Measurements from ENCODE around the gene DEGS2.

The DEGS2 gene

GRCh38 chr14:100203146-100203545 lies 43.7 kb upstream of the DEGS2 start:
- no peaks in the 10 kb centered on the region for H3K36me3 ChIP-seq (ENCODE audit: insufficient read depth, low read length)
- no peak overlapping the region for H2AFZ ChIP-seq (ENCODE audit: low read depth, low read length)
- H3K9me3 ChIP-seq (ENCODE audit: insufficient read depth, low read length, severe bottlenecking): no peaks in the 10 kb centered on the region
- no peak overlapping the region for H3K4me2 ChIP-seq (ENCODE audit: insufficient read depth, low read length)
- DNase-seq (no peak), ATAC-seq (ENCODE audit: insufficient read depth, low read depth) (no peak)
- no peaks in the 10 kb centered on the region for H3K4me1 ChIP-seq (ENCODE audit: insufficient read depth, low read length)
- no peaks in the 10 kb centered on the region for H3K79me2 ChIP-seq (ENCODE audit: insufficient read depth, low read length)
- H3K9ac ChIP-seq (ENCODE audit: low read depth, low read length): no peak overlapping the region
- no peak overlapping the region for H3K27ac ChIP-seq (ENCODE audit: low read length)
- no peak overlapping the region for H3K4me3 ChIP-seq (ENCODE audit: low read depth in 1 of 2, low read length in 2 of 2)
- TF ChIP-seq CTCF (IDR thresholded peaks at IDR 0.05; ENCODE audit: borderline replicate concordance, extremely low read depth, low read length, poor library complexity, severe bottlenecking): no peak
- TF ChIP-seq EZH2 (IDR thresholded peaks at IDR 0.05; ENCODE audit: borderline replicate concordance, low read depth, low read length, severe bottlenecking): no peak
- H4K20me1 ChIP-seq (ENCODE audit: insufficient read depth, low read length): no peaks in the 10 kb centered on the region
- no peaks in the 10 kb centered on the region for H3K27me3 ChIP-seq (ENCODE audit: insufficient read depth, low read length, poor library complexity)

- H3K9me3 ChIP-seq (ENCODE audit: insufficient read depth, low read length, severe bottlenecking): no peaks in the 10 kb centered on the region
- H3K9ac ChIP-seq (ENCODE audit: low read depth, low read length): no peak overlapping the region
- DNase-seq (no peak), ATAC-seq (ENCODE audit: insufficient read depth, low read depth) (no peak)
- H3K4me2 ChIP-seq (ENCODE audit: insufficient read depth, low read length): no peak overlapping the region
- H2AFZ ChIP-seq (ENCODE audit: low read depth, low read length): no peak overlapping the region
- no peaks in the 10 kb centered on the region for H3K36me3 ChIP-seq (ENCODE audit: insufficient read depth, low read length)
- no peak overlapping the region for H3K4me3 ChIP-seq (ENCODE audit: low read depth in 1 of 2, low read length in 2 of 2)
- H3K4me1 ChIP-seq (ENCODE audit: insufficient read depth, low read length): no peaks in the 10 kb centered on the region
- no peaks in the 10 kb centered on the region for H3K79me2 ChIP-seq (ENCODE audit: insufficient read depth, low read length)
- no peak overlapping the region for H3K27ac ChIP-seq (ENCODE audit: low read length)
- no peaks in the 10 kb centered on the region for H4K20me1 ChIP-seq (ENCODE audit: insufficient read depth, low read length)
- TF ChIP-seq CTCF (IDR thresholded peaks at IDR 0.05; ENCODE audit: borderline replicate concordance, extremely low read depth, low read length, poor library complexity, severe bottlenecking): no peak
- TF ChIP-seq EZH2 (IDR thresholded peaks at IDR 0.05; ENCODE audit: borderline replicate concordance, low read depth, low read length, severe bottlenecking): no peak
- no peaks in the 10 kb centered on the region for H3K27me3 ChIP-seq (ENCODE audit: insufficient read depth, low read length, poor library complexity)
Measured at GRCh38 chr14:100202712-100203111, 43.3 kb upstream of the DEGS2 start.

- H4K20me1 ChIP-seq (ENCODE audit: insufficient read depth, low read length): no peaks in the 10 kb centered on the region
- no peak for TF ChIP-seq CTCF (IDR thresholded peaks at IDR 0.05; ENCODE audit: borderline replicate concordance, extremely low read depth, low read length, poor library complexity, severe bottlenecking)
- no peak for TF ChIP-seq EZH2 (IDR thresholded peaks at IDR 0.05; ENCODE audit: borderline replicate concordance, low read depth, low read length, severe bottlenecking)
- no peak overlapping the region for H3K27ac ChIP-seq (ENCODE audit: low read length)
- DNase-seq (no peak), ATAC-seq (ENCODE audit: insufficient read depth, low read depth) (no peak)
- H3K4me2 ChIP-seq (ENCODE audit: insufficient read depth, low read length): no peak overlapping the region
- no peaks in the 10 kb centered on the region for H3K36me3 ChIP-seq (ENCODE audit: insufficient read depth, low read length)
- no peaks in the 10 kb centered on the region for H3K4me1 ChIP-seq (ENCODE audit: insufficient read depth, low read length)
- no peak overlapping the region for H3K9ac ChIP-seq (ENCODE audit: low read depth, low read length)
- no peak overlapping the region for H3K4me3 ChIP-seq (ENCODE audit: low read depth in 1 of 2, low read length in 2 of 2)
- H3K79me2 ChIP-seq (ENCODE audit: insufficient read depth, low read length): no peaks in the 10 kb centered on the region
- no peaks in the 10 kb centered on the region for H3K27me3 ChIP-seq (ENCODE audit: insufficient read depth, low read length, poor library complexity)
- no peak overlapping the region for H2AFZ ChIP-seq (ENCODE audit: low read depth, low read length)
- H3K9me3 ChIP-seq (ENCODE audit: insufficient read depth, low read length, severe bottlenecking): no peaks in the 10 kb centered on the region
Measured at GRCh38 chr14:100201701-100202100, 42.3 kb upstream of the DEGS2 start.

GRCh38 chr14:100200311-100200710 lies 40.9 kb upstream of the DEGS2 start:
- Histone ChIP-seq H3K27ac (ENCODE audit: low read length) (no peak overlapping the region), H3K4me3 (ENCODE audit: low read depth in 1 of 2, low read length in 2 of 2) (no peak overlapping the region), H3K79me2 (ENCODE audit: insufficient read depth, low read length) (no peaks in the 10 kb centered on the region), H3K36me3 (ENCODE audit: insufficient read depth, low read length) (no peaks in the 10 kb centered on the region), H3K9me3 (ENCODE audit: insufficient read depth, low read length, severe bottlenecking) (no peaks in the 10 kb centered on the region), H3K9ac (ENCODE audit: low read depth, low read length) (no peak overlapping the region), H4K20me1 (ENCODE audit: insufficient read depth, low read length) (no peaks in the 10 kb centered on the region), H3K27me3 (ENCODE audit: insufficient read depth, low read length, poor library complexity) (no peaks in the 10 kb centered on the region), H2AFZ (ENCODE audit: low read depth, low read length) (no peak overlapping the region), H3K4me2 (ENCODE audit: insufficient read depth, low read length) (no peak overlapping the region), H3K4me1 (ENCODE audit: insufficient read depth, low read length) (no peaks in the 10 kb centered on the region)
- TF ChIP-seq EZH2 (IDR thresholded peaks at IDR 0.05; ENCODE audit: borderline replicate concordance, low read depth, low read length, severe bottlenecking) (no peak), CTCF (IDR thresholded peaks at IDR 0.05; ENCODE audit: borderline replicate concordance, extremely low read depth, low read length, poor library complexity, severe bottlenecking) (no peak)
- ATAC-seq (ENCODE audit: insufficient read depth, low read depth) (no peak), DNase-seq (no peak)
